ENCODE measurements around the gene ZNF827. TPM values are rescaled to one million over a fixed set of nuclear protein-coding genes. Genes with fewer than 3 reads are reported as not detected.

Gene ZNF827
- total and polyA plus RNA-seq, 2 of the 13 experiments (the other 11 are each of a cell fraction or from before 2014, with no cell fraction given): 2.8 TPM

GRCh38 chr4:145730026-145730425 lies 208.6 kb downstream of the ZNF827 start:
- H3K4me1 ChIP-seq (ENCODE audit: insufficient read depth, low read length): peaks cover 16% of the 10 kb centered on the region
- no peak overlapping the region for H3K9ac ChIP-seq (ENCODE audit: insufficient read depth, low read depth, low read length)
- H3K79me2 ChIP-seq (ENCODE audit: insufficient read depth, low read length): no peaks in the 10 kb centered on the region
- H3K36me3 ChIP-seq (replicated peaks in 1 of 2; ENCODE audit: control insufficient read depth in 1 of 2, insufficient read depth in 2 of 2, low read length in 2 of 2): no peaks in the 10 kb centered on the region
- ATAC-seq (no peak), DNase-seq (ENCODE audit: low spot score) (no peak), FAIRE-seq (no peak)
- no peaks in the 10 kb centered on the region for H4K20me1 ChIP-seq (ENCODE audit: insufficient read depth, low read length)
- 59% methylated on average over 5 of the region's 5 CpGs for WGBS (ENCODE audit: low lambda C conversion rate)
- CTCF ChIA-PET (ENCODE audit: low intra/inter-chr PET ratio, low total read pairs): no interaction called here
- H2AFZ ChIP-seq (ENCODE audit: low read length): no peak overlapping the region
- TF ChIP-seq ZFP82 (CRISPR knock-in tag; IDR thresholded peaks at IDR 0.05; ENCODE audit: borderline replicate concordance) (no peak), ERF (CRISPR knock-in tag; IDR thresholded peaks at IDR 0.05) (no peak), CCDC6 (CRISPR knock-in tag; IDR thresholded peaks at IDR 0.05) (no peak), SCMH1 (CRISPR knock-in tag; IDR thresholded peaks at IDR 0.05; ENCODE audit: borderline replicate concordance) (no peak), TCF12 (IDR thresholded peaks at IDR 0.05) (no peak), TCF12 (CRISPR knock-in tag; IDR thresholded peaks at IDR 0.05) (no peak)
- in situ Hi-C loops (cut with HindIII; ENCODE audit: extremely low pct_ligation_motif_present, low pct_unique_long_range_greater_than_20kb): loop anchor here (10.0 kb wide), 1 partner anchor 205 kb away; the partner anchor contains the start of gene ZNF827
- H3K4me3 ChIP-seq (replicated peaks in 1 of 3; ENCODE audit: insufficient read depth in 1 of 3, low read depth in 2 of 3, low read length in 3 of 3): no peak overlapping the region
- H3K4me2 ChIP-seq (ENCODE audit: low read depth, low read length): no peak overlapping the region
- no TSS peak for BruUV-seq (replicated peaks)
- intact Hi-C loops (cut with micrococcal nuclease; ENCODE audit: unreplicated experiment): loop anchor here (2.0 kb wide), 1 partner anchor 111 kb away; the partner anchor contains the start of gene MMAA
- POLR2A ChIA-PET: no interaction called here
- no peaks in the 10 kb centered on the region for H3K9me3 ChIP-seq (ENCODE audit: low read length)
- H3K27me3 ChIP-seq (ENCODE audit: control insufficient read depth in 1 of 2, insufficient read depth in 2 of 2, low read length in 2 of 2): peaks cover 0 to 33% of the 10 kb centered on the region in 2 experiments; a peak in 3 of 5 replicates
- H3K27ac ChIP-seq (ENCODE audit: extremely low read length, insufficient read depth, low read length): no peak overlapping the region

GRCh38 chr4:145723336-145723735 lies 215.3 kb downstream of the ZNF827 start:
- in situ Hi-C loops (cut with HindIII; ENCODE audit: extremely low pct_ligation_motif_present, low pct_unique_long_range_greater_than_20kb): no loop called here
- no peaks in the 10 kb centered on the region for H4K20me1 ChIP-seq (ENCODE audit: insufficient read depth, low read length)
- ChIA-PET CTCF (ENCODE audit: low intra/inter-chr PET ratio, low total read pairs) (no interaction called here), POLR2A (no interaction called here)
- ATAC-seq: no peak
- BruUV-seq (replicated peaks): no TSS peak
- H3K4me1 ChIP-seq (ENCODE audit: insufficient read depth, low read length): no peaks in the 10 kb centered on the region
- DNase-seq (ENCODE audit: low spot score): no peak
- H3K27me3 ChIP-seq (ENCODE audit: control insufficient read depth in 1 of 2, insufficient read depth in 2 of 2, low read length in 2 of 2): no peaks in the 10 kb centered on the region; a peak in 1 of 5 replicates
- H3K27ac ChIP-seq (ENCODE audit: extremely low read length, insufficient read depth, low read length): no peak overlapping the region
- H3K9me3 ChIP-seq (ENCODE audit: low read length): no peaks in the 10 kb centered on the region
- no peak for TF ChIP-seq ZNF232 (CRISPR knock-in tag; IDR thresholded peaks at IDR 0.05; ENCODE audit: borderline replicate concordance)
- no peak for TF ChIP-seq ZNF414 (CRISPR knock-in tag; IDR thresholded peaks at IDR 0.05)
- TF ChIP-seq ZNF776 (CRISPR knock-in tag; IDR thresholded peaks at IDR 0.05): no peak
- TF ChIP-seq ZBTB25 (CRISPR knock-in tag; IDR thresholded peaks at IDR 0.05): no peak
- no peak for TF ChIP-seq DZIP1 (CRISPR knock-in tag; IDR thresholded peaks at IDR 0.05)
- no peak for TF ChIP-seq SP2 (CRISPR knock-in tag; IDR thresholded peaks at IDR 0.05)
- TF ChIP-seq ETS1 (CRISPR knock-in tag; IDR thresholded peaks at IDR 0.05): no peak
- no peak for TF ChIP-seq ZNF343 (CRISPR knock-in tag; IDR thresholded peaks at IDR 0.05)
- no peak overlapping the region for H3K9ac ChIP-seq (ENCODE audit: insufficient read depth, low read depth, low read length)
- H3K79me2 ChIP-seq (ENCODE audit: insufficient read depth, low read length): no peaks in the 10 kb centered on the region
- H3K36me3 ChIP-seq (replicated peaks in 1 of 2; ENCODE audit: control insufficient read depth in 1 of 2, insufficient read depth in 2 of 2, low read length in 2 of 2): no peaks in the 10 kb centered on the region
- H3K4me2 ChIP-seq (ENCODE audit: low read depth, low read length): no peak overlapping the region
- FAIRE-seq: no peak
- no peak overlapping the region for H3K4me3 ChIP-seq (replicated peaks in 1 of 3; ENCODE audit: insufficient read depth in 1 of 3, low read depth in 2 of 3, low read length in 3 of 3)
- H2AFZ ChIP-seq (ENCODE audit: low read length): no peak overlapping the region
- intact Hi-C loops (cut with micrococcal nuclease; ENCODE audit: unreplicated experiment): no loop called here
- WGBS (ENCODE audit: low lambda C conversion rate): 2% methylated on average over 2 of the region's 2 CpGs

Data from HepG2 (cell line).